Measurements from ENCODE around the gene CBFA2T2. TPM values are rescaled to one million over a fixed set of nuclear protein-coding genes. Genes with fewer than 3 reads are reported as not detected.

The CBFA2T2 gene
- total RNA-seq, 1 donor from 2014 or later = 17.5 TPM

- Mint-ChIP-seq H3K4me3 (ENCODE audit: unreplicated experiment) (no peak overlapping the region), H3K27ac (ENCODE audit: unreplicated experiment) (no peak overlapping the region), H3K36me3 (ENCODE audit: low read depth, unreplicated experiment) (no peaks in the 10 kb centered on the region), H3K9me3 (ENCODE audit: unreplicated experiment) (no peaks in the 10 kb centered on the region), H3K4me1 (ENCODE audit: unreplicated experiment) (peaks cover 13% of the 10 kb centered on the region), H3K27me3 (ENCODE audit: unreplicated experiment) (peaks cover 4% of the 10 kb centered on the region)
- TF ChIP-seq, protein P1, sequence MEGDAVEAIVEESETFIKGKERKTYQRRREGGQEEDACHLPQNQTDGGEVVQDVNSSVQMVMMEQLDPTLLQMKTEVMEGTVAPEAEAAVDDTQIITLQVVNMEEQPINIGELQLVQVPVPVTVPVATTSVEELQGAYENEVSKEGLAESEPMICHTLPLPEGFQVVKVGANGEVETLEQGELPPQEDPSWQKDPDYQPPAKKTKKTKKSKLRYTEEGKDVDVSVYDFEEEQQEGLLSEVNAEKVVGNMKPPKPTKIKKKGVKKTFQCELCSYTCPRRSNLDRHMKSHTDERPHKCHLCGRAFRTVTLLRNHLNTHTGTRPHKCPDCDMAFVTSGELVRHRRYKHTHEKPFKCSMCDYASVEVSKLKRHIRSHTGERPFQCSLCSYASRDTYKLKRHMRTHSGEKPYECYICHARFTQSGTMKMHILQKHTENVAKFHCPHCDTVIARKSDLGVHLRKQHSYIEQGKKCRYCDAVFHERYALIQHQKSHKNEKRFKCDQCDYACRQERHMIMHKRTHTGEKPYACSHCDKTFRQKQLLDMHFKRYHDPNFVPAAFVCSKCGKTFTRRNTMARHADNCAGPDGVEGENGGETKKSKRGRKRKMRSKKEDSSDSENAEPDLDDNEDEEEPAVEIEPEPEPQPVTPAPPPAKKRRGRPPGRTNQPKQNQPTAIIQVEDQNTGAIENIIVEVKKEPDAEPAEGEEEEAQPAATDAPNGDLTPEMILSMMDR (IDR thresholded peaks at IDR 0.05; ENCODE audit: unreplicated experiment) = no peak
- DNase-seq (ENCODE audit: low spot score) = no peak
These were observed 200.1 kb downstream of the CBFA2T2 start for GRCh38 chr20:33689973-33690372.

DNA sequence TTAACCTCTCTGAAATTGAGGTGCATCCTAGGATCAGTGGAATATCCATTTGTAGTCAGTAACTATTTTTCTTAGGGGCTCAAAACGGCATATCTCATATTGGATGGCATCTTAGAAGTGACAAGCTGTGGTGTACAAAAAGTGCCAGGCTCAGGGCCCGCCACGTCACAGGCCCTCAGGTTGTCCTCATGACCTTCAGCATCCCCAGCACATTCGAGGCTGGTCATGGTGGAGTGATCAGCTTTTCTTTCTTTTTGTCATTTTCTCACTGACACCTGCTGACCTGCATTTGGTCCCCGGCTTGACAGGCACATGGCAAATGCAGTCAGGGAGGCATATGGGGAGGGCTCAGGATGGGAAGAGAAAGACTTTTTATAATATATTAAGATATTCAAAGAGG is 203.4 kb downstream of the CBFA2T2 start:
- H3K27me3 Mint-ChIP-seq (ENCODE audit: unreplicated experiment) = peaks cover 3% of the 10 kb centered on the region

DNA sequence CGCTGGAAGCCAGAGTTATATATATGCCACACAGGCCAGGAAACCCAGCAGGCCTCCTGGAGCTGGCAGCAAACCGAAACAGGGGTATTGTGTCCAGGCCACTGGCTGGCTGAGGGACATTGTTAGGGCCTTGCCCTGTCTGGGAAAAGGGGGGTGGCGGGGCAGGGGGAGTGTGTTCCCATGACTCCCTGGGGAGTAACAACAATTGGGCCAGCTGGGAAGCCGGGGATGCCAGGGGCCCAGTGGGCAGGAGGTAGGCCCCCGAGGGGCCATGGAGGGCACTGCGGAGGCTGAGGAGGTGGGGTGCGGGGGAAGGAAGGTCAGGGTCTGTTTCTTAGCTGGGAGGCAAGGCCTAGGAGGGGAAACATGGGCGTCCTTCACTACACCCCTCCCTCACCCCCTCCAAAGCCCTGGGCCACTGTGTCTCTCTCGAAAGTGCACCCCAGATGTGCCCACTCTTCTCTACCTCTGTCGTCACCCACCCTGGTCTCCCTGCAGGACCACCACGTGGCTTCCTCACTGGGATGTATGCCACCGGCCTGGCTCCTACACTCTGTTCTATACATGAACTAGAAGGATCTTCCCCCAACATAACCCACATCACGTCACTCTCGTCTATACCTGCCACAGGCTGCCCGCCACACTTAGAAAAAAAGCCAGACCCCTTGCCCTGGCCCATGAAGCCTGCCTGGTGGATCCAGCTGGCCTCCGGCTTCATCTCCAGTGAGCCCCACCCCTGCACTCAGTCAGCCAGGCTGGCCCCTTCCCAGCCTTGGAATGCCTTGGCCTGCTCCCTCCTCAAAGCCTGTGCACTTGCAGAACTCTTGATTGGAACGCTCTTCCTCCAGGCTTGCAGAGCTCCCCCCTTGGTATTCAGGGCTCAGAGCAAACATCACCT is 204.1 kb downstream of the CBFA2T2 start:
- H3K27ac Mint-ChIP-seq (ENCODE audit: unreplicated experiment) = no peak overlapping the region
- H3K36me3 Mint-ChIP-seq (ENCODE audit: low read depth, unreplicated experiment) = peaks cover 8% of the 10 kb centered on the region
- no peaks in the 10 kb centered on the region for H3K9me3 Mint-ChIP-seq (ENCODE audit: unreplicated experiment)
- TF ChIP-seq, protein P1 (IDR thresholded peaks at IDR 0.05; ENCODE audit: unreplicated experiment) = no peak
- no peak for DNase-seq (ENCODE audit: low spot score)
- H3K27me3 Mint-ChIP-seq (ENCODE audit: unreplicated experiment) = peaks cover 3% of the 10 kb centered on the region
- H3K4me1 Mint-ChIP-seq (ENCODE audit: unreplicated experiment) = peaks cover 9% of the 10 kb centered on the region
- no peak overlapping the region for H3K4me3 Mint-ChIP-seq (ENCODE audit: unreplicated experiment)

More for the DNA sequence above, 203.4 kb downstream of the CBFA2T2 start:
- no peaks in the 10 kb centered on the region for H3K9me3 Mint-ChIP-seq (ENCODE audit: unreplicated experiment)
- H3K27ac Mint-ChIP-seq (ENCODE audit: unreplicated experiment) = no peak overlapping the region
- no peak for DNase-seq (ENCODE audit: low spot score)
- peaks cover 9% of the 10 kb centered on the region for H3K4me1 Mint-ChIP-seq (ENCODE audit: unreplicated experiment)
- peaks cover 8% of the 10 kb centered on the region for H3K36me3 Mint-ChIP-seq (ENCODE audit: low read depth, unreplicated experiment)
- TF ChIP-seq, protein P1 (IDR thresholded peaks at IDR 0.05; ENCODE audit: unreplicated experiment) = no peak
- no peak overlapping the region for H3K4me3 Mint-ChIP-seq (ENCODE audit: unreplicated experiment)

DNA sequence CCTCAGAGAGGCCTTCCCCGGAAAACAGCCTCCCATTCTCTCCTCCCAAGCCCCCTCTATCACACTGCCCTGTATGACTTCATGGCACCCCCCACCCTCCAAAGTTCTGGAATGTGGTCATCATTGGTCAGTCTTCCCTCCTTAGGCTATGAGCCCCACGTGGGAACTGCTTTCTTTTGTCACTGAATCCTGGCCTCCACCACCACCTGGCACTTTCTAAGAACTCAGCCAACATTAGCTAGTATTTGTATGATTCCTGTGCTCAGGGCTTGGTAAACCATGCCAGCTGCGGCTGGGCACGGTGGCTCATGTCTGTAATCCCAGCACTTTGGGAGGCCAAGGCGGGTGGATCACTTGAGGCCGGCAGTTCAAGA is 204.7 kb downstream of the CBFA2T2 start:
- Mint-ChIP-seq H3K36me3 (ENCODE audit: low read depth, unreplicated experiment) (peaks cover 8% of the 10 kb centered on the region), H3K27me3 (ENCODE audit: unreplicated experiment) (peaks cover 3% of the 10 kb centered on the region), H3K27ac (ENCODE audit: unreplicated experiment) (no peak overlapping the region), H3K9me3 (ENCODE audit: unreplicated experiment) (no peaks in the 10 kb centered on the region), H3K4me1 (ENCODE audit: unreplicated experiment) (peaks cover 9% of the 10 kb centered on the region), H3K4me3 (ENCODE audit: unreplicated experiment) (no peak overlapping the region)
- TF ChIP-seq, protein P1 (IDR thresholded peaks at IDR 0.05; ENCODE audit: unreplicated experiment) = no peak
- no peak for DNase-seq (ENCODE audit: low spot score)

GRCh38 chr20:33696448-33696847 is 206.6 kb downstream of the CBFA2T2 start:
- Mint-ChIP-seq H3K4me1 (ENCODE audit: unreplicated experiment) (peaks cover 7% of the 10 kb centered on the region), H3K27ac (ENCODE audit: unreplicated experiment) (no peak overlapping the region)
- no peak for DNase-seq (ENCODE audit: low spot score)

More at GRCh38 chr20:33696448-33696847, 206.6 kb downstream of the CBFA2T2 start:
- TF ChIP-seq, protein P1 (IDR thresholded peaks at IDR 0.05; ENCODE audit: unreplicated experiment) = no peak
- Mint-ChIP-seq H3K9me3 (ENCODE audit: unreplicated experiment) (no peaks in the 10 kb centered on the region), H3K4me3 (ENCODE audit: unreplicated experiment) (no peak overlapping the region), H3K27me3 (ENCODE audit: unreplicated experiment) (peaks cover 2% of the 10 kb centered on the region), H3K36me3 (ENCODE audit: low read depth, unreplicated experiment) (peaks cover 8% of the 10 kb centered on the region)

Measured in endothelial cell (in vitro differentiated cells).